ENCODE measurements around the gene AUNIP.
"Not testable (repeated sequence)": the region's sequence is repeated elsewhere in the genome, so short reads cannot be mapped to it uniquely, and the experiment has no call there.

AUNIP gene

DNA sequence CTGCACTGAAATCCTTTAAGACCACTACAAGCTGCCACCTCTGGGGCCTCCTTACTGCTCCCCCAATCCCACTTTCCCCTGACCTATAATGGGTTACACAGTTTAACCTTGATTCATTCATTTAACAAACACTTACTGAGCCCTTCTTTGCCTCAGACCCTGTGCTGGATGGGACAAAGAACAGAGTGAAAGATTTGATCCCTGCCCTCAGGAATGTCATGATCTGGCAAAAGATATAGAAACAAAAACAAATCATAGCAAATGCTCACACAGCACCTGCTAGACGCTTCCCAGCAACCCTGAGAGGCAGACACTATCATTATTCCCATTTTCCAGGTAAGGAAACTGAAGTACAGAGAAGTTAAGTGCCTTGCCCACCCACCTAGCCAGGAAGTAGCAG is 7.0 kb upstream of the AUNIP start:
- no peak for DNase-seq (ENCODE audit: low read depth in 2 of 2)

GRCh38 chr1:25864434-25864833 is 5.2 kb upstream of the AUNIP start:
- DNase-seq (ENCODE audit: low read depth in 2 of 2) = no peak

- no peak for DNase-seq (ENCODE audit: low read depth in 2 of 2)
Measured at GRCh38 chr1:25863486-25864262, 4.4 kb upstream of the AUNIP start.

DNA sequence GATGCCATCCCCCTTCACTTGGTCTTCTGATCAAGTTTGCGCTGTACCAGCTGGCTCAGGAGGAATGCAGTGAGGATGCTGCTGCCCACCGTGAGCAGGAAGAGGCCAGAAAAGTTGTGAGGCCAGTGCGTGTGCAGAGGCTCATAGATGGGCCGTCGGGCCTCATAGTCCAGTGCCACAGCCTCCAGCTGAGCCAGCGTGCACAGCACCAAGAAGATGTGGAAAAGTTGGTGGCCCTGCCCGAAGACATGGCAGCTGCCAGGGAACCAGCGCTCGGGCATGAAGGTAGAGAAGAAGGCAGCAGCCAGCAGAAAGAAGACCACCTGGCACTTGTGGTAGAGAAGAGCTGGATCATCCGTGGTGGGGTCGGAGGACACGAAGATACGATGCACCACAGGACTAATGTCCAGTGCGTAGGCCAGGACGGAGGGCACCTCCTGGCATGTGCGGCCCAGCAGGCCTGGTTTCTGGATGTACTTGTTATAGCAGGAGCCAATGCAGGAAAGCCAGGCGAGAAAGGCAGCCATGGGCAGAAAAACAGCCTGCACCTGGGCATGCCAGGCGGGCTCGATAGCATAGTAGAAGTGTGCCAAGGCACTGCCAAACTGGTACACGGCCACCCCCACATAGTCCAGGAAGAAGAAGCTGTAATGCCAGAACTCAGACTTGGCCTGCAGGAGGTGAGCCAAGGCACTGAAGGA is 3.7 kb upstream of the AUNIP start:
- DNase-seq (ENCODE audit: low read depth in 2 of 2) = no peak

DNA sequence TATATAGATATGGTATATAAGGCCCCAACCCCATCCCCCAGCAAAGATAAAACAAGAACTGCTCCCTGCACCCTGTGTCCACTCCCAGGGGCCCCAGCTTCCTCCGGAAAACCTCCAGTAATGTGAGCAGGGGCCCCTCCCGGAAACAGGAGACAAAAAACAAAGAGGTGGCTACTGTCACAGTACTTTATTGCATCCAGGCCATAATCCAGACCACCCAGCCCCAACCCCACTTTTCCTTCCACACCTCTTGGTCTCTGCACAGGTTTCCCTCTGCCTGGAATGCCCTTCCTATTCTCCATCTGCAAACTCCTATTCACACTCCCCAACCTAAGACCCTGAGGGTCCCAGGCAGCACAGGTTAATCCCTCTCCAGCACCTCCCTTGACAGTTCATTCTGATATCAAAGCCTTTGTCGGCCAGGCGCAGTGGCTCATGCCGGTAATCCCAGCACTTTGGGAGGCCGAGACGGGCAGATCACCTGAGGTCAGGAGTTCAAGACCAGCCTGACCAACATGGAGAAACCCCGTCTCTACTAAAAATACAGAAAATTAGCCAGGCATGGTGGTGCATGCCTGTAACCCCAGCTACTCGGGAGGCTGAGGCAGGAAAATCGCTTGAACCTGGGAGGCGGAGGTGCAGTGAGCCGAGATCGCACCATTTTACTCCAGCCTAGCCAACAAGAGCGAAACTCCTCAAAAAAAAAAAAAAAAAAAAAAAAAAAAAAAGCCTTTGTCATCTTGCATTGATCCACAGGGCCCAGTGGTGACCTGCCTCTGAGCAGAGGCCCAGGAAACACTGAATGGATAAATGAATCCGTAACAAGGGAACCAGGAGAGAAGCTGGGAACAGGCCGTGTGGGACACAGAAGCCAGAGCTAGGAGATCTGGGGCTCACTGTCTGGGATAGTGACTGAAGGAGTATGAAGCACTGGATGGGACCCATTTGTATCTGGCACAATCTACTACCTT is 2.3 kb upstream of the AUNIP start:
- no peak for DNase-seq (ENCODE audit: low read depth in 2 of 2)

GRCh38 chr1:25858494-25858893 is 763 bp downstream of the AUNIP start:
- no peak for DNase-seq (ENCODE audit: low read depth in 2 of 2)

DNA sequence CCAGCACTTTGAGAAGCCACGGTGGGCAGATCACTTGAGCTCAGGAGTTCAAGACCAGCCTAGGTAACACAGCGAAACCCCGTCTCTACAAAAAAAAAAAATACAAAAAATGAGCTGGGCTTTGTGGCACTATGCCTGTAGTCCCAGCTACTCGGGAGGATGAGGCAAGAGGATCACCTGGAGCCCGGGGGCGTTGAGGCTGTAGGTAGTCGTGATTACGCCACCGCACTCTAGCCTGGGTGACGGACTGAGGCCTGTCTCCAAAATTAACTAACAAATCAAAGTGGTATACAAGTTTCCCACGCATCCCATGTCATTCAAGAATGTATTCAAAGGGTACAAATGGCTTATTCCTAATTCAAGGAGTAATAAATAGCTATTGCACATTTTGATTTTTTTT is 2.4 kb downstream of the AUNIP start:
- DNase-seq (ENCODE audit: low read depth in 2 of 2) = no peak

DNA sequence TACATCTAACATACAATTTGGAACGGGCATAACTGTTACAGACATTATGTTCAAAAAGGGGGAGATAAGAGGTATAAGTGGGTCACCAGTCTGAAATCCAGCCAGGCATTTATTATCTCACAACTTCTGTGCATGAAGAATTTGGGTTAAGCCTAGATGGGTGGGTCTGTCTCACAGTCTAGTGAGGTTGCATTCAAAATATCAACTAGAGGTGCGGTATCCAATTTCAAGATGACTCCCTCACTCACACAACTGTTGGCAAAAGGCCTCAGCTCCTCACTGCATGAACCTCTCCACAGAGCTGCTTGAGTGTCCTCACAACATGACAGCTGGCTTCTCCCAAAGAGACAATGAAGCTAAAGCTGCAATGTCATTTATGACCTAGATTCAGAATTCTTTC is 4.7 kb downstream of the AUNIP start:
- no peak for DNase-seq (ENCODE audit: low read depth in 2 of 2)

- DNase-seq (ENCODE audit: low read depth in 2 of 2) = no peak
Measured at GRCh38 chr1:25848531-25848930, 10.7 kb downstream of the AUNIP start.

GRCh38 chr1:25847929-25848328 is 11.3 kb downstream of the AUNIP start:
- no peak for DNase-seq (ENCODE audit: low read depth in 2 of 2)

DNA sequence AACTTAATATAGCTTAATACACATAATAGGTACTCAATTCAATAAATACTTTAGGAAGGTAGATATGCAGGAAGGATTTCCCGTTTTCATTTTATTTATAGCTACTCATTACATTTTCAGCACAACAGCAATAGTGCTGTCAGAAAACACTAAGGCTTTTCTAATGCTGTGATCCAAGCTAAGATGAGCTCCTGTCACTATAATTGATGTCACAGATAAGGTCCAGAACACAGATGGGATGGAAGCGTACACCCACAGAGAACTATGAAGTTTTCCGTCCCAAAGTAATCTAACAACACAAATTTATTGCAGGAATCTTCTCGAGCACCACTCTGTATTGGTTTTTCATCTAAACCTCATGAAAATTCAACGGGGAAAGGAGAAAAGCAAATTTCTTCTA is 13.6 kb downstream of the AUNIP start:
- no peak for DNase-seq (ENCODE audit: low read depth in 2 of 2)

DNA sequence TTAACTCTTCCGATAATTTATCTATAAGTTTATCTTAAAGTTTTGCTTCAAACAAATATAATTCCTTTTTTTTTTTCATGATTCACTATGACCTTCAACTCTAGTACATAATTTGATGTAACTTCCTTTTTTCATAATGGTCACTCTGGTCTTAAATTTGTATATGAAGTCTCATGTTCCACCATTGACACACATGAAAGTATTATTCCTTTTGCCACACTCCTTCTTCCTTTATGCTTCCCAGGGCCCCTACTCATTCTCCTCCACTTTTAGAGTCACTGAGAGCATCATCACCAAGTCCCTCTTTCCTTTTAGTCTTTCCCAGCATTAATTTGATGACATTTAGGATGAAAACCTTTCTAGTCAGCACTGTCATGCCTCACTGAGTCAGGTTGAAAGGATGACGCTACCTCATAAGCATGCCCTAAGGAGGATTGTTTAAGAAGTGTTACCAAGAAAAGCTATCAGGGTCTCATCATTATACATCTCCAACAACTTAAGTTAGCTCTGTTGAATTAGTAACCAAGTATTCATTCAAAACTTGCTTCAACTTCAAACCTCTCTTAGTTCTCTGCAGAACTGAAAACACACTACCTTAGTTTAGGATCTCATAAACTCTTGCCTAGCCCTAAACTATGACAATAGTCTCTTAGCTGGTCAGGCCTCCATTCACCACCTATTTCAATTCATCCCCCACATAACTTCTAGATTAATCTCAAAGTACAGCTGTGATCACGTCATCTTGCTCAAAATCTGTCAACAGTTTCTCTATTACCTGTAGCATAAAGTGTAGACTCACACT is 14.5 kb downstream of the AUNIP start:
- no peak for DNase-seq (ENCODE audit: low read depth in 2 of 2)

GRCh38 chr1:25843483-25843882 is 15.8 kb downstream of the AUNIP start:
- no peak for DNase-seq (ENCODE audit: low read depth in 2 of 2)

GRCh38 chr1:25839808-25840207 is 19.4 kb downstream of the AUNIP start:
- DNase-seq (ENCODE audit: low read depth in 2 of 2) = not testable (repeated sequence)

DNA sequence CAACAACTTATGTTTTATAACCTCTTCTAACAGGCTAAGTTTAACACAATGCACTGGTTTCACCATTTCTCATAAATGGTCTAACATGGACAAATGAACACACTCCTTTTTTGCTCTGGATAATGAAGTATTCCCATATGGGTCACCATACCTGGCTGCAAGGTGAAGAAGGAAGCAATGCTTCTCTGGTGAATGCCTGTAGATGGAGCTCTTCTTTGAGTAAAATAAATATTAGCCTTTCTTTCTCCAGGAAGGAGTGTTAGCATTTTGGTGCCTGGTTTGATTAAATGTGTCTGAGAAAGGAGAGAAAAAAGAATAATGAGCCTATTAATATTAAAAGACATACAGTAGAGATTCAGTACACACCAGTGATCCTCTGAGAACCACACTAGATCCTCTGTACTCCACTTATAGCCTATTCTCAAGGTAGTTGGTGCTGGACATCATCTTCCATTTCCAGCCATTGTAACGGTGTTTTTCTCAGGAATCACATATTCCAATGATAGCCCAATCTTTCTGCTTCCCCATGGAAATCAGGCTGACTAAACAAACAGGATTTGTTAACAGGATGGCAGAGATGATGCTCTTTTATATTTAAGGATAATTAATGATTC is 21.9 kb downstream of the AUNIP start:
- DNase-seq (ENCODE audit: low read depth in 2 of 2) = no peak

DNA sequence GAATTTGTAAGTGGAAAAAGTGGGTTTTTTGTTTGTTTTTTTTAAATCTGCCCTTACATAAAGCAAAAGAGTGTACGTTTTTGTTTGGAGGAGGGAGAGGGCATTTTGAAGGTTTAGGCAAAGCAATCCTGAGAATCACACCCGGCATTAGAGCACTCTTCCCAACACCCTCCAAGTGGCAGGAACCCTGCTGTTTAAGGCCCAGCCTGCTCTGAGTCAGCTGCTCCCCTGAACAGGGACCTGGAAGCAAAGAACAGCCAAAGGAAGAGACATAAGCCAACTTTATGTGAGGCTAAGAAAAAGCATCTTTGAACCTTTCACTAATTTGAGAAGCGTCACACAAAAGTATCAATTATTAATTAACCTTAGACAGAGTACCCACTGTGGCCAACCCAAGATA is 22.6 kb downstream of the AUNIP start:
- DNase-seq (ENCODE audit: low read depth in 2 of 2) = no peak

GRCh38 chr1:25834894-25835293 is 24.4 kb downstream of the AUNIP start:
- DNase-seq (ENCODE audit: low read depth in 2 of 2) = no peak

DNA sequence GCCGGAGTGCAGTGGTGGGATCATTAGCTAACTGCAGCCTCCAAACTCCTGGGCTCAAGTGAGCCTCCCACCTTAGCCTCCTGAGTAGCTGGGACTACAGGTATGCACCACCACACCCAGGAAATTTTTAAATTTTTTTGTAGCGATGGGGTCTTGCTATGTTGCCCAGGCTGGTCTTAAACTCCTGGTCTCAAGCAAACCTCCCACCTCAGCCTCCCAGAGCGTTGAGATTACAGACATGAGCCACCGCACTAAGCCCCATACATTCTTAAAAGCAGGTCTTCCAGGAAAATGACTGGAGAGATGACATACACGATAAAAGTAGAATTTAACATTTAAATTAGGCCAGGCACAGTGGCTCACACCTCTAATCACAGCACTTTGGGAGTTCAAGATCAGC is 26.1 kb downstream of the AUNIP start:
- no peak for DNase-seq (ENCODE audit: low read depth in 2 of 2)

GRCh38 chr1:25832336-25833037 is 26.8 kb downstream of the AUNIP start:
- DNase-seq (ENCODE audit: low read depth in 2 of 2) = no peak

DNA sequence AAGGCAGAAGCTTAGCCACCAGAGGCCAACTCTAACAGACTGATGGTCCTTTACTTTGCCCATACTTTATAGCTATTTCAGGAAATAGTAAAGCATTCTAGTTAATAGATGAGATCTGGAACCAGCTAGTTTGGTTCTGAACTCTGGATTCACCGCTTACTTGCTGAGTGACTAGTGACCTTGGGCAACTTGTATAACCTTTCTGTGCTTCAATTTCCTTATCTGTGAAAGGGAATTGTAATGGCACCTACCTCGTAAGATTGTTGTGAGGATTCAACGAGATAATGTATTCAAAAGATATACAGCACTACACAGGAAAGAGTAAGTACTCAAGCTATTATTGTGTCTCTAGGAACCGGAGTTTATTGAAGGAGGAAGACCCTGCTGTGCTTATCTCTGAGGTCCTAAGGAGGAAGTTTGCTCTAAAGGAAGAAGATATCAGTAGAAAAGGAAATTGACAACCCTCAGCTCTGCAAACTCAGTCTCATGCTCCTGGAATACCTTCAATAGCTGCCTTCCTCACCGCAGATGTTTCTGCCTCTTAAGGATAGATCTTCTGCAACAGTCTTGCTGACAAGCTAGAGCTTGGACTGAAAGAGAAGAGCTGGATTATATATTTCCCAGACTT is 27.6 kb downstream of the AUNIP start:
- DNase-seq (ENCODE audit: low read depth in 2 of 2) = no peak
